ENCODE results near the gene KRT78. TPM values are rescaled to one million over a fixed set of nuclear protein-coding genes. Genes with fewer than 3 reads are reported as not detected.

The KRT78 gene
- polyA plus RNA-seq, 3 donors, result not detected

- Histone ChIP-seq H3K4me3 (replicated peaks in 1 of 3; ENCODE audit: low read depth in 2 of 3, low read length in 3 of 3) (no peak overlapping the region), H2AFZ (ENCODE audit: insufficient read depth, low read depth, low read length, poor library complexity, severe bottlenecking) (no peak overlapping the region), H3K4me2 (replicated peaks; ENCODE audit: extremely low read depth, low read length, poor library complexity, severe bottlenecking) (no peak overlapping the region), H3K36me3 (replicated peaks in 1 of 2; ENCODE audit: control insufficient read depth in 1 of 2, insufficient read depth in 2 of 2, low read length in 2 of 2) (no peaks in the 10 kb centered on the region), H3K9ac (ENCODE audit: insufficient read depth, low read length, poor library complexity, severe bottlenecking) (no peak overlapping the region), H3K9me3 (replicated peaks in 1 of 2; ENCODE audit: control insufficient read depth in 1 of 2, insufficient read depth in 1 of 2, low read length in 2 of 2) (no peaks in the 10 kb centered on the region), H3K4me1 (ENCODE audit: control insufficient read depth in 1 of 2, insufficient read depth in 2 of 2, low read length in 2 of 2) (no peaks in the 10 kb centered on the region), H3K79me2 (ENCODE audit: insufficient read depth, low read length) (no peaks in the 10 kb centered on the region), H3K27me3 (ENCODE audit: control insufficient read depth in 2 of 2, insufficient read depth in 2 of 2, low read length in 2 of 2) (no peaks in the 10 kb centered on the region), H3K27ac (ENCODE audit: low read depth in 1 of 2, low read length in 2 of 2) (no peak overlapping the region), H4K20me1 (ENCODE audit: insufficient read depth, low read length) (no peaks in the 10 kb centered on the region)
- intact Hi-C loops (cut with micrococcal nuclease), result no loop called here
- no peaks in the 10 kb centered on the region for H3K9me3 Mint-ChIP-seq
- H3K27me3 Mint-ChIP-seq (ENCODE audit: low read depth in 3 of 3), result peaks cover 2 to 11% (median 5%) of the 10 kb centered on the region in 3 donors
- no peaks in the 10 kb centered on the region for H3K36me3 Mint-ChIP-seq
- TF ChIP-seq, protein P1, sequence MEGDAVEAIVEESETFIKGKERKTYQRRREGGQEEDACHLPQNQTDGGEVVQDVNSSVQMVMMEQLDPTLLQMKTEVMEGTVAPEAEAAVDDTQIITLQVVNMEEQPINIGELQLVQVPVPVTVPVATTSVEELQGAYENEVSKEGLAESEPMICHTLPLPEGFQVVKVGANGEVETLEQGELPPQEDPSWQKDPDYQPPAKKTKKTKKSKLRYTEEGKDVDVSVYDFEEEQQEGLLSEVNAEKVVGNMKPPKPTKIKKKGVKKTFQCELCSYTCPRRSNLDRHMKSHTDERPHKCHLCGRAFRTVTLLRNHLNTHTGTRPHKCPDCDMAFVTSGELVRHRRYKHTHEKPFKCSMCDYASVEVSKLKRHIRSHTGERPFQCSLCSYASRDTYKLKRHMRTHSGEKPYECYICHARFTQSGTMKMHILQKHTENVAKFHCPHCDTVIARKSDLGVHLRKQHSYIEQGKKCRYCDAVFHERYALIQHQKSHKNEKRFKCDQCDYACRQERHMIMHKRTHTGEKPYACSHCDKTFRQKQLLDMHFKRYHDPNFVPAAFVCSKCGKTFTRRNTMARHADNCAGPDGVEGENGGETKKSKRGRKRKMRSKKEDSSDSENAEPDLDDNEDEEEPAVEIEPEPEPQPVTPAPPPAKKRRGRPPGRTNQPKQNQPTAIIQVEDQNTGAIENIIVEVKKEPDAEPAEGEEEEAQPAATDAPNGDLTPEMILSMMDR (IDR thresholded peaks at IDR 0.05), result no peak
- DNase-seq, result no peak
- H3K4me1 Mint-ChIP-seq, result no peaks in the 10 kb centered on the region
- H3K27ac Mint-ChIP-seq, result no peak overlapping the region
- H3K4me3 Mint-ChIP-seq, result no peak overlapping the region
- WGBS (ENCODE audit: insufficient coverage), result 100% methylated on average over 1 of the region's 4 CpGs
Measured at GRCh38 chr12:52814710-52815155, 34.1 kb downstream of the KRT78 start.

GRCh38 chr12:52813885-52814709, 34.7 kb downstream of the KRT78 start, which contains the start of gene KRT4:
TSS of gene KRT4 (minus strand) at chr12:52814116. CDS start at chr12:52814058, 58 bp downstream.
- Mint-ChIP-seq H3K4me3 (no peak within 1 kb of the TSS), H3K36me3 (no peaks in the 10 kb centered on the region), H3K4me1 (no peaks in the 10 kb centered on the region), H3K9me3 (peaks cover 0 to 2% (median 0%) of the 10 kb centered on the region in 7 donors), H3K27ac (no peak within 1 kb of the TSS), H3K27me3 (ENCODE audit: low read depth in 3 of 3) (peaks cover 2 to 9% (median 5%) of the 10 kb centered on the region in 3 donors)
- intact Hi-C loops (cut with micrococcal nuclease), result no loop called here
- Histone ChIP-seq H4K20me1 (ENCODE audit: insufficient read depth, low read length) (no peaks in the 10 kb centered on the region), H3K4me3 (replicated peaks in 1 of 3; ENCODE audit: low read depth in 2 of 3, low read length in 3 of 3) (no peak within 1 kb of the TSS), H2AFZ (ENCODE audit: insufficient read depth, low read depth, low read length, poor library complexity, severe bottlenecking) (no peak within 1 kb of the TSS), H3K4me2 (replicated peaks; ENCODE audit: extremely low read depth, low read length, poor library complexity, severe bottlenecking) (no peak within 1 kb of the TSS), H3K4me1 (ENCODE audit: control insufficient read depth in 1 of 2, insufficient read depth in 2 of 2, low read length in 2 of 2) (no peaks in the 10 kb centered on the region), H3K27me3 (ENCODE audit: control insufficient read depth in 2 of 2, insufficient read depth in 2 of 2, low read length in 2 of 2) (no peaks in the 10 kb centered on the region), H3K9ac (ENCODE audit: insufficient read depth, low read length, poor library complexity, severe bottlenecking) (no peak within 1 kb of the TSS), H3K79me2 (ENCODE audit: insufficient read depth, low read length) (no peaks in the 10 kb centered on the region), H3K9me3 (replicated peaks in 1 of 2; ENCODE audit: control insufficient read depth in 1 of 2, insufficient read depth in 1 of 2, low read length in 2 of 2) (no peaks in the 10 kb centered on the region), H3K36me3 (replicated peaks in 1 of 2; ENCODE audit: control insufficient read depth in 1 of 2, insufficient read depth in 2 of 2, low read length in 2 of 2) (no peaks in the 10 kb centered on the region), H3K27ac (ENCODE audit: low read depth in 1 of 2, low read length in 2 of 2) (no peak within 1 kb of the TSS)
- no peak for DNase-seq
- TF ChIP-seq, protein P1 (IDR thresholded peaks at IDR 0.05), result no peak
- 89% methylated on average over 14 of the region's 15 CpGs for WGBS (ENCODE audit: insufficient coverage)

Data from CD14-positive monocyte (primary cell).